GM19351 (cell line): ENCODE results near the gene AHR.
"Not testable (repeated sequence)": the region's sequence is repeated elsewhere in the genome, so short reads cannot be mapped to it uniquely, and the experiment has no call there.

ENCODE experiments used
- ATAC-seq: cut with Tn5 transposase; IDR thresholded peaks from one replicate; pipeline ENCODE4 v1.9.1; 2021; ENCODE audit warnings: mild to moderate bottlenecking, moderate library complexity; ENCODE audit not compliant: unreplicated experiment

The AHR gene

GRCh38 chr7:17336168-17336567 lies 37.7 kb downstream of the AHR start:
- peak; percentile 57 for ATAC-seq

GRCh38 chr7:17339139-17339538 lies 40.7 kb downstream of the AHR start:
- ATAC-seq: no peak

GRCh38 chr7:17339952-17340351 lies 41.5 kb downstream of the AHR start:
- no peak for ATAC-seq

- no peak for ATAC-seq
Observed at GRCh38 chr7:17340655-17341054, 42.2 kb downstream of the AHR start.

GRCh38 chr7:17342756-17343155 lies 44.3 kb downstream of the AHR start:
- no peak for ATAC-seq

GRCh38 chr7:17347401-17347800 lies 48.9 kb downstream of the AHR start:
- no peak for ATAC-seq

GRCh38 chr7:17348932-17349331 lies 50.5 kb downstream of the AHR start:
- ATAC-seq: not testable (repeated sequence)

- ATAC-seq: not testable (repeated sequence)
Observed at GRCh38 chr7:17350321-17350720, 51.9 kb downstream of the AHR start.

GRCh38 chr7:17353650-17354419 lies 55.4 kb downstream of the AHR start:
- not testable (repeated sequence) for ATAC-seq

GRCh38 chr7:17354473-17354872 lies 56.0 kb downstream of the AHR start:
- no peak for ATAC-seq

GRCh38 chr7:17355050-17355449 lies 56.6 kb downstream of the AHR start:
- no peak for ATAC-seq

- no peak for ATAC-seq
Observed at GRCh38 chr7:17357952-17358351, 59.5 kb downstream of the AHR start.

GRCh38 chr7:17359610-17360009 lies 61.2 kb downstream of the AHR start:
- no peak for ATAC-seq

GRCh38 chr7:17362439-17363105 lies 64.1 kb downstream of the AHR start:
- no peak for ATAC-seq

GRCh38 chr7:17364671-17365070 lies 66.2 kb downstream of the AHR start:
- ATAC-seq: no peak

GRCh38 chr7:17365775-17366174 lies 67.3 kb downstream of the AHR start:
- no peak for ATAC-seq

- ATAC-seq: no peak
Observed at GRCh38 chr7:17367502-17367901, 69.0 kb downstream of the AHR start.

- ATAC-seq: no peak
Observed at GRCh38 chr7:17368856-17369524, 70.5 kb downstream of the AHR start.

- peak; percentile 54 for ATAC-seq
Observed at GRCh38 chr7:17369691-17370426, 71.4 kb downstream of the AHR start.

- no peak for ATAC-seq
Observed at GRCh38 chr7:17370901-17371585, 72.6 kb downstream of the AHR start.
